ENCODE data around the gene SH2D6.
A peak's percentile ranks its signal among the peaks of the same experiment; 100 is the strongest.
"Not testable (repeated sequence)": the region's sequence is repeated elsewhere in the genome, so short reads cannot be mapped to it uniquely, and the experiment has no call there.

Gene SH2D6

DNA sequence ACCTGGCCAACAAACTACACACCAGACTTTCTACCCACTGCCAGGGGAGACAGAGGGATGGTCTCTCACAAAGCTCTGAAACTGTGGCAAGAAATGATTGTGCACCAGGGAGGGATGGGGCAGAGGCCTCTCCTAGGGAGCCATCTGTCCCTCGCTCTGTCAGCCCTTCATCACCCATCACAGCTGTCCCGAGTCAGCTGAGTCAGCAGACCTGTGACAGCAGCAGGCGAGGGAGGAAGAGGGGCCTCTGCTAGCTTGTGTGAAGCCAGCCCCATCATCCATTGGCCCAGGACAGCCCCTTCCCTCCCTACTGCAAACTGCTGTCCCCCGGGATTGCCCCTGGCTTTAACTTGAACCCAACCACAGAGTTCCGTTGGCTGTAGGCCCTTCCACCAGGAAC, 5.0 kb downstream of the SH2D6 start:
- no peak for DNase-seq

- DNase-seq, result no peak
Observed at GRCh38 chr2:85425588-85425987, 7.1 kb downstream of the SH2D6 start.

DNA sequence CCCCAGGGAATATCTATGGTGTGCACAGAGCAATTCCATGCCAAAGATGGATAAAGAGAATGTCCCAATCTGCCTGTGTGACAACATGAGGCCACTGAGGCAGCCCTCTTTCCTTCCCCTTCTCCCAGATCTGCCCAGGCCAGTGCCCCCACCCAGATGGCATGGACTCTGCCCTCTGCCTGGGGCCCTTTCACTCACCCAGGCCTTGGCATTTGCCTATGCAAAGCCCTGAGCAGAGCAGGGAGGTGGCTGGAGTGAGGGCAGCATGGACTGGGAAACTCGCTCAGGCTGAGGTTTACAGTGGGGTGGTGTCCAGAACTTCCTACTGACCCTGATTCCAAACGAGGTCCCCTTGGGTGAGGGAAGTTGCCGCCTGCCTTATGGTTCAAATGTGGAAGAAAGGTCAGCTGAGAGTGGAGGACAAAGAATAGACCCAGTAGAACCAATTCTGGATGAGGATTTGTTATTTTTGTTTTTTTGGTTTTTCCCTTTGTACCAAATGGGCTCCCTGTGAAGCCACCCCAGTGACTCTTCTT, 8.9 kb downstream of the SH2D6 start:
- no peak for DNase-seq

DNA sequence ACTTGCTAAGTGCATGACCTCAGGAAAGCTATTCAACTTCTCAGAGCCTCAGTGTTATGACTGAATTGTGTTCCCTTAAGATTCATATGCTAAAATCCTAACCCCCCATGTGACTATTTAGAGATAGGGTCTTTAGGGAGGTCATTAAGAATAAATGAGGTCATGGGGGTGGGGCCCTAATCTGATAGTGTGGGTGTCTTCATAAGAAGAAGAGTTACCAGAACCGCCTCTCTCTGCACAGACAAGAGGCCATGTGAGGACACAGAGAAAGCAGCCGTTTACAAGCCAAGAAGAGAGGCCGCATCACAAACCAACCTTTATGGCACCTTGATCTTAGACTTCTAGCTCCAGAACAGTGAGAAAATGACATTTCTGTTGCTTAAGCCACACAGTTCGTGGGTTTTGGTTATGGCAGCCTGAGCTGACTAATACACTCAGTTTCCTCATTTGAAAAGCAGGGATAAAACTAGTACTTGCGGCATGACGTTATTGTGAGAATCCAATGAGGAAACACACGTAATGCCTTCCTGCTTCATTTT, 9.9 kb downstream of the SH2D6 start:
- no peak for DNase-seq

DNA sequence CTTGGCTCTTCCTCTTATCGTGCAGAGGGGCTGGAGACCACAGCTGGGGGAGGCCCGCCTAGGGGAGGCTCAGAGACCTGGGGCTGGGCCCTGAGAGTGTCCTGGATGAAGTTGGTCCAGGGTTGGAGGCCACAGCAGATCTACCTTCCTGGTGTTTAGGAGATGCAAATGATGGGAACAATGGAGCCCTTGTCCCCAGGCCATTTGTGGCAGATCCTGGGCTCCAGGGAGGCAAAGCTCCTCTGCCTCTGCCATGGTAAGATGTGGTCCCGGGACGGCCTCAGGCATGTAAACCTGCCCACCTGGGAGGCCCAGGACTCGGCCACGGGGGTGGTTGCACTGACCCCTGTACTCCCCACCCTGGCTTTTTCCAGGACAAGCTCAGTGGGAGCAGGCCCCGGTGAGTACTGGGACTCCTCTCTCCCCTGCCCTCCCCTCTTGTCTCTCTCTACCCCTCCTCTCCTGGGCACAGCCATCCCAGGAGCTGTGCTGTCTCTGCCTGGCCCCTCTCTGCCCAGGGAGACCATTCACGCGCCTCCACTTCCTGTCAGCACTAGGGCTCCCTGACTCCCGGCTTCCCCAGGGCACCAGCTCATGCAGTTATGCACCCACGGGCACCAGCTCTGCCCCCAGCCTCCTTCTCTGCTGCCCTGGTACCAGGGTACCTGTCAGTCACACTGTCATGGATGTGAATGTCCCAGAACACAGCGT, 10.9 kb downstream of the SH2D6 start:
- DNase-seq, result no peak

- no peak for DNase-seq
Observed at GRCh38 chr2:85429924-85430289, 11.4 kb downstream of the SH2D6 start.

DNA sequence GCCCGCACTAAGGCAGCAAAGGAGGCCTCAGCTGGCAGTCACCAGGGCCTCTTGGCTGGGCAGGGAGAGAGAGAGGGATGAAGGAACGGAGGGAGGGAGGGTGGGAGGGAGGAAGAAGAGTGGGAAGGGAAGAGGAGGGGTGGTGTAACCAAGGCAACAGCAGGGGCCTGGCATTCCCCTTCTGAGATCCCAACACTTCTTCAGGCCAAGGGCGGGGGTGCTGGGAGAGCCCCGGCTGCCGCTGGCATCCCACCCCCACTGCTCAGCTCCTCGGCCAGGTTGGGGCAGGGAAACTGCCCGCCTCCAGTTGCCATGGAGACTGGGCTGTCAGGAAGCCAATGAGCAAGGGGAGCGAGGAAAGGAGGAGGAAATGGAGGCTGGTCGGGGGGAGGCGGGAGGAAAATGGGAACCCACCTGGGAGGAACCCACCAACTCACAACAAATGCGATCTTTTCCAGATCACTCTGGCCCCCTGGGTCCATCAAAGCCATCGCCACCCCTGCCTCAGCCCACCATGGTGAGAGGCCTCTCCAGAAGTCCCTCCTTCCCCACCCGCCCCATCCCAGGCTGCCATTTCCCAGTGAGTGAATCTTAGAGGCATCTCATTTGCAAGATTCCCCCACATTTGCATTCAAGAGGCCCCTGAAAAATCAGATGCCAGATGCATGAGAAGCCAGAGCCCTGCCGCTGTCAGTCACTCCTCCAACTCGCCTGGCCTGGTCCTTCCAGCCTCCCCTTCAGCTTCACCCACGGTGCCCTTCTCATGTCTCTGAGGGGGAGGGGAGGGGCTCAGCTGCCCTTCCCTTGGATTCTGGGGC, 12.4 kb downstream of the SH2D6 start:
- peak; percentile 34 for DNase-seq

- DNase-seq, result no peak
Observed at GRCh38 chr2:85431570-85432205, 13.2 kb downstream of the SH2D6 start.

GRCh38 chr2:85433511-85434089, 15.1 kb downstream of the SH2D6 start:
- DNase-seq, result peak; percentile 90

DNA sequence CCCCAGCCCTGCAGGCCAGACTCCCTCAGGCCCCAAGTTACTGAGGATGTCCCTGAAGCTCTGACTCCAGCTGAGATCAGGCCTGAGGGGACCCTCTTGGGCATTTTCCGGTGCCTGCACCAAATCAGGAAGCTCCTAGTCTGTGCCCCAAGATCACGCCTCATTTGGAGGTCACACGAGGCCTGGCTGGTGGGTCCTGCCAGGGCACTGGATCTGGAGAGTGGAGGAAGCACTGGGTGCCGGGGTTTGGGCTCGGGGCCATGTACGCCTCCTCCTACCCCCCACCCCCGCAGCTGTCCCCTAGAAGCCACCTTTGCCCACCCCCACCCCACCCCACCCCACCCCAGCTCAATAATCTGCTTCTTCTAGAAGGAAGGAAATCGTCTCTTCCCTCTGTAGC, 16.2 kb downstream of the SH2D6 start:
- DNase-seq, result no peak

DNA sequence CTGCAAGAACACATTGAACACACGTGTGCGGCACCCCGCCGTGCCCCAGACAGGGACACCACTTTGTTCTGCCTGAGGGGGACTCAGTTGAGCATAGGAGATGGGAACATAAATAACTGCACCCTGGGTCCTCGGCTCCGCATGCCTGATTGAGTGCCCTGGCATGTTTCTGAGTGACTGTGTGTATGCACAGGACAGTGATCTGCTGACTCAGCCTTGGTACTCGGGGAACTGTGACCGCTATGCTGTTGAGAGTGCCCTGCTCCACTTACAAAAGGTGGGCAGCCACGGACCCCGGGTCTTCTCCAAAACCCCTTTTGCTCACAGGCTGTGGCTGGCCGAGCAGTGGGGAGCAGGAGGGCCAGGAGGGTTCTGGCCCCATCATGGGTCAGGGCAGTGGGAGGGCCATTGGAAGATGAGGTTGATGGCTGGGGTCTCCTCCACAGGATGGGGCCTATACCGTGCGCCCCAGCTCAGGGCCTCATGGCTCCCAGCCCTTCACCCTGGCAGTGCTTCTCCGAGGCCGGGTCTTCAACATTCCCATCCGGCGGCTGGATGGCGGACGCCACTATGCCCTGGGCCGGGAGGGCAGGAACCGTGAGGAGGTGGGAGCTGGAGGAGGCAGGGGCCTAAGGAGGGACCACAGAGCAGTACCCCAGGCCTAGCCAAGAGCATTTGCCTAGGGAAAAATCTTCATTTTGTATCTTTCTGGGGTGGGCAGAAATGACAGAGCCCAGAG, 16.9 kb downstream of the SH2D6 start:
- no peak for DNase-seq

DNA sequence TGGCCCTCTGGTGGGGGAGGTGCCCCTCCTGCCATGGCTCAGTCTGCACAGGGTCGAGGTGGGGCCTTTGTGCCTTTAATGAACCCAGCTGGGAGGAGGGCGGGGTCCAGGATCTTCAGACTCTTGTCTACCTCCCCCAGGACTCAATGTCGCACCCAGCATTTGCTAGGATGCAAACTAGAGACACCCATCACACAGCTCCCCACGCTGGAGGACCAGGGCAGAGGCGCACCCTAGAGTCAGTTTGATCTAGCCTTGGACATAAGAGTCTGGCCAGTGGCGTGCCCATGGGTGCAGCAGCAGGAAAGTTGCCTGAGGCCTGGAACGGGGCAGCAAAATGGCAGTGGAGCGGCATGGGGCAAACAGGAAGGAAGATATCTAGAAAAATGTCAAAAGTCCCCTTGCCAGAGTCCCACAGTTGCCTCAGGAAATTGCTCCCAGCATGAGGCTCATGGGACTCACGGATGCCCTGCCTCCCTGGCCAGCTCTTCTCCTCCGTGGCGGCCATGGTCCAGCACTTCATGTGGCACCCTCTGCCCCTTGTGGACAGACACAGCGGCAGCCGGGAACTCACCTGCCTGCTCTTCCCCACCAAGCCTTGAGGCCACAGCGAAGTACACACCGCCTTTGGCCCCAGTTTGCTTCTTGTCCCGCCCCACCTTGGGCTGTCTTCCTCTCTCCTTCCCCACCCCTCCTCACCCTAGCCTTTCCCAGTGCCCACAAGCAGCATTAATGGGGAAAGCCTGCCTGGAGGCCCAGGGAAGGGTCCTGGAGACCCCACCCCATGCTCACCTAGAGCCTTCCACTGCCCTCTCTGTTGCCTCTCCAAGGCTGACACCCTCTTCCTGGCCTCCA, 17.7 kb downstream of the SH2D6 start:
- no peak for DNase-seq

GRCh38 chr2:85436836-85437487, 18.4 kb downstream of the SH2D6 start:
- no peak for DNase-seq

GRCh38 chr2:85437488-85438200, 19.1 kb downstream of the SH2D6 start:
- DNase-seq, result peak; percentile 65

GRCh38 chr2:85438201-85439024, 19.9 kb downstream of the SH2D6 start:
- DNase-seq, result peak; percentile 7

- DNase-seq, result no peak
Observed at GRCh38 chr2:85439025-85439472, 20.5 kb downstream of the SH2D6 start.

DNA sequence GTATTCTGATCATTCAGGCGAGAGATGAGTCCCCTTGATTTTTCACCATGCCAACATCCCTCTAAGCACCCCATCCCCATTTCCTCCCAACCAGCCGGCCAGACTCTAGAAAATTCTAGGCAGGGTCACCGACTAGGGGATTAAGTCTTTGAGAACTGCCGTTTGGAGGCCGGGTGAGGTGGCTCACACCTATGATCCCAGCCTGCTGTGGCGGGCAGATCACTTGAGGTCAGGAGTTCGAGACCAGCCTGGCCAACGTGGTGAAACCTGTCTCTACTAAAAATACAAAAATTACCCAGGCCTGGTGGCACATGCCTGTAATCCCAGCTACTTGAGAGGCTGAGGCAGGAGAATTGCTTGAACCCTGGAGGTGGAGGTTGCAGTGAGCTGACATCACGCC, 21.1 kb downstream of the SH2D6 start:
- DNase-seq, result not testable (repeated sequence)

DNA sequence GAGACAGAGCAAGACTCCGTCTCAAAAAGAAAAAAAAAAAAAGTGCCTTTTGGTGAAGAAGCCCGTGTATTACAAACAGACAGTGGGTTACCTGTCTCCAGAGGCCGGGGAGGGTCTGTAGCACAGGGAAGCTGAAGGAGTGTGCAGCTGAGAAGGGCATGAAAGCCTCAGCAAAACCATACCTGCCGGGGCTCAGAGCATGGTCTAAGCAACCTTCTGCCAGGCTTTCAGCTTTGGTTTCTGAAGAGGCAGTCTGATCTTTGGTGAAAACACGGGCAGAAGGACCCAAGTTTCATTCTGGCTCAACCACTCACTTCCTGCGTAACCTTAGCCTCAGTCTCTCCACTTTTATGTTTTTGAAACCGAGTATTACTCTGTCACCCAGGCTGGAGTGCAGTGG, 21.5 kb downstream of the SH2D6 start:
- no peak for DNase-seq

GRCh38 chr2:85440729-85441128, 22.2 kb downstream of the SH2D6 start:
- no peak for DNase-seq

Data from fibroblast of upper back skin (primary cell).